GM19452 (cell line): ENCODE results near the gene LCN6.

Experiments used
- ATAC-seq: cut with Tn5 transposase; IDR thresholded peaks from one replicate; pipeline ENCODE4 v1.9.1; 2021; ENCODE audit not compliant: unreplicated experiment

Gene LCN6

DNA sequence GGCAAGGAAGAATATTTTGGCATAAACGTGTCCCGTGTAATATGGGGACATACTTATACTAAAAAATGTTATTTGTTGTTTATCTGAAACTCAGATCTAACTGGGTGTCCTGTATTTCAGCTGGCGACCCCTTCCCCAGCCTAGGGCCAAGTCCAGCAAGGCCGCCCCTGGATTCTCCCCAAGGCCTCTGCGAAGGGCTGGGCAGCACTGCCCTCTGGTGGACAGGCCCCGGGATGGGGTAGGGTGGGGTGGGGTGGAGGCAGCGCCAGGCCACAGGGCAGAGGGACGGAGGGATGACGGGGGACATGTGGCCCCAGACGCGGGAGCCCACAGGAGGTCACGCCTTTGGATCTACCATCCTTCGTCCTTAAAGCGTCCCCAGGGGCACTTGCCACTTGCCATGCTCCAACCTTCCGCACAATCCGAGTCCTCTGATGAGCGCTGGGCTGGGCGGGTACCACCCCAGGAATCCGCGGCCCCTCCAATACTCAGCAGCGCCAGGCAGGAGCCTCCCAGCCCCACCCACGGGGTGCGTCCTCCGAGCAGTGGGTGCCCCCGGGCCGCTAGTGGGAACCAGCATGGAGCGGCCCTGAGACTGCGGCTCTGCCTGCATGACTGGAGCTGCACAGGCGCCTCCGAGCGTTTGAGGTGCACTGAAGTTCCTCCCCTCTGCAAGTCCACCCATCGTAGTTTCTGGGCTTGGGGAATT lies 54.0 kb downstream of the LCN6 start:
- no peak for ATAC-seq
